HUES64 (cell line): ENCODE results near the gene LRRN4CL.

ENCODE experiments used
- H3K27ac ChIP-seq: 2 replicates; pipeline ENCODE4 v1.7.0; 2013; ENCODE audit warnings: low read depth, low read length, inconsistent platforms
- H3K27me3 ChIP-seq: 2 replicates; pipeline ENCODE4 v1.6.1; 2013; ENCODE audit warnings: mild to moderate bottlenecking, low read length; ENCODE audit not compliant: insufficient read depth
- H3K36me3 ChIP-seq: 2 replicates; pipeline ENCODE4 v1.6.1; 2013; ENCODE audit warnings: mild to moderate bottlenecking, low read length; ENCODE audit not compliant: insufficient read depth
- H3K4me1 ChIP-seq: 2 replicates; pipeline ENCODE4 v1.6.1; 2013; ENCODE audit warnings: mild to moderate bottlenecking, low read length, moderate library complexity; ENCODE audit not compliant: insufficient read depth
- H3K4me3 ChIP-seq: 2 replicates; pipeline ENCODE4 v1.5.1; 2013; ENCODE audit warnings: mild to moderate bottlenecking, low read length, moderate library complexity
- H3K9ac ChIP-seq: 2 replicates; pipeline ENCODE4 v1.6.1; 2013; ENCODE audit warnings: mild to moderate bottlenecking, low read depth, low read length
- H3K9me3 ChIP-seq: 2 replicates; pipeline ENCODE4 v1.6.1; 2013; ENCODE audit warnings: low read depth, low read length; ENCODE audit not compliant: insufficient read depth
- WGBS: fragments of 150-250, 120-280 bp; methylation state at CpG from one replicate; pipeline ENCODE4 v1.1.7; 2013; ENCODE audit warnings: missing lambda C conversion rate; 5-methylcytosine and 5-hydroxymethylcytosine counted together

Gene LRRN4CL

GRCh38 chr11:62724171-62724570 lies 34.8 kb upstream of the LRRN4CL start:
- Histone ChIP-seq H3K27me3 (no peaks in the 10 kb centered on the region), H3K27ac (no peak overlapping the region), H3K4me3 (0 out of 2 replicates have a peak overlapping the region, but pooled peaks have one; percentile 99), H3K4me1 (peaks cover 11% of the 10 kb centered on the region), H3K36me3 (peaks cover 58% of the 10 kb centered on the region), H3K9me3 (no peaks in the 10 kb centered on the region), H3K9ac (no peak overlapping the region)
- 84% methylated on average over 8 of the region's 8 CpGs for WGBS

- H3K4me3 ChIP-seq: no peak overlapping the region
- no peaks in the 10 kb centered on the region for H3K9me3 ChIP-seq
- no peaks in the 10 kb centered on the region for H3K27me3 ChIP-seq
- H3K9ac ChIP-seq: no peak overlapping the region
- peaks cover 11% of the 10 kb centered on the region for H3K4me1 ChIP-seq
- H3K36me3 ChIP-seq: peaks cover 80% of the 10 kb centered on the region
- no peak overlapping the region for H3K27ac ChIP-seq
- 96% methylated on average over 7 of the region's 7 CpGs for WGBS
These were observed 32.7 kb upstream of the LRRN4CL start for GRCh38 chr11:62721994-62722393.

GRCh38 chr11:62719302-62719978 lies 30.1 kb upstream of the LRRN4CL start:
- 91% methylated on average over 2 of the region's 2 CpGs for WGBS
- H3K9ac ChIP-seq: no peak overlapping the region
- H3K27ac ChIP-seq: no peak overlapping the region
- no peaks in the 10 kb centered on the region for H3K27me3 ChIP-seq
- peaks cover 99% of the 10 kb centered on the region for H3K36me3 ChIP-seq
- H3K4me3 ChIP-seq: no peak overlapping the region
- peaks cover under 1% of the 10 kb centered on the region; the same call in 1 of the 2 replicates for H3K4me1 ChIP-seq
- no peaks in the 10 kb centered on the region for H3K9me3 ChIP-seq

GRCh38 chr11:62716816-62717215 lies 27.5 kb upstream of the LRRN4CL start:
- H3K27ac ChIP-seq: no peak overlapping the region
- no peak overlapping the region for H3K9ac ChIP-seq
- WGBS: 98% methylated on average over 10 of the region's 11 CpGs
- no peak overlapping the region for H3K4me3 ChIP-seq
- H3K36me3 ChIP-seq: peaks cover 98% of the 10 kb centered on the region
- no peaks in the 10 kb centered on the region for H3K27me3 ChIP-seq
- no peaks in the 10 kb centered on the region for H3K4me1 ChIP-seq
- H3K9me3 ChIP-seq: no peaks in the 10 kb centered on the region

- no peaks in the 10 kb centered on the region for H3K27me3 ChIP-seq
- H3K4me1 ChIP-seq: no peaks in the 10 kb centered on the region
- H3K27ac ChIP-seq: no peak overlapping the region
- WGBS: 96% methylated on average over 5 of the region's 5 CpGs
- no peaks in the 10 kb centered on the region for H3K9me3 ChIP-seq
- no peak overlapping the region for H3K4me3 ChIP-seq
- no peak overlapping the region for H3K9ac ChIP-seq
- peaks cover 98% of the 10 kb centered on the region for H3K36me3 ChIP-seq
These were observed 26.9 kb upstream of the LRRN4CL start for GRCh38 chr11:62716206-62716605.

GRCh38 chr11:62715150-62716130 lies 26.1 kb upstream of the LRRN4CL start:
- 95% methylated on average over 24 of the region's 24 CpGs for WGBS
- no peak overlapping the region for H3K27ac ChIP-seq
- H3K4me1 ChIP-seq: peaks cover under 1% of the 10 kb centered on the region; the same call in 1 of the 2 replicates
- peaks cover 98% of the 10 kb centered on the region for H3K36me3 ChIP-seq
- H3K9ac ChIP-seq: no peak overlapping the region
- no peaks in the 10 kb centered on the region for H3K9me3 ChIP-seq
- H3K4me3 ChIP-seq: no peak overlapping the region
- H3K27me3 ChIP-seq: no peaks in the 10 kb centered on the region

- Histone ChIP-seq H3K4me1 (peaks cover 9% of the 10 kb centered on the region), H3K9ac (no peak overlapping the region), H3K36me3 (peaks cover 81% of the 10 kb centered on the region), H3K27me3 (no peaks in the 10 kb centered on the region), H3K4me3 (no peak overlapping the region), H3K27ac (peak overlapping the region; percentile 12; the same call in 1 of the 2 replicates), H3K9me3 (no peaks in the 10 kb centered on the region)
- 100% methylated on average over 1 of the region's 2 CpGs for WGBS
These were observed 24.0 kb upstream of the LRRN4CL start for GRCh38 chr11:62713343-62713742.

GRCh38 chr11:62712861-62713260 lies 23.5 kb upstream of the LRRN4CL start:
- 96% methylated on average over 3 of the region's 3 CpGs for WGBS
- Histone ChIP-seq H3K9ac (no peak overlapping the region), H3K36me3 (peaks cover 76% of the 10 kb centered on the region), H3K27ac (no peak overlapping the region), H3K27me3 (no peaks in the 10 kb centered on the region), H3K4me1 (peaks cover 13% of the 10 kb centered on the region), H3K4me3 (no peak overlapping the region), H3K9me3 (no peaks in the 10 kb centered on the region)

- Histone ChIP-seq H3K36me3 (peaks cover 71% of the 10 kb centered on the region), H3K27ac (no peak overlapping the region), H3K27me3 (no peaks in the 10 kb centered on the region), H3K9ac (no peak overlapping the region), H3K9me3 (no peaks in the 10 kb centered on the region), H3K4me3 (no peak overlapping the region), H3K4me1 (peaks cover 17% of the 10 kb centered on the region)
- 95% methylated on average over 6 of the region's 6 CpGs for WGBS
These were observed 23.0 kb upstream of the LRRN4CL start for GRCh38 chr11:62712276-62712812.

- H3K27ac ChIP-seq: peak overlapping the region; percentile 99
- H3K4me1 ChIP-seq: peaks cover 21% of the 10 kb centered on the region
- H3K9me3 ChIP-seq: no peaks in the 10 kb centered on the region
- no peaks in the 10 kb centered on the region for H3K27me3 ChIP-seq
- H3K9ac ChIP-seq: peak overlapping the region; percentile 95
- H3K4me3 ChIP-seq: peak overlapping the region; percentile 82
- peaks cover 50% of the 10 kb centered on the region for H3K36me3 ChIP-seq
- WGBS: 76% methylated on average over 7 of the region's 7 CpGs
These were observed 20.6 kb upstream of the LRRN4CL start for GRCh38 chr11:62710001-62710345.
